Panc1 (cell line): ENCODE results near the gene FGF14.

Experiments
- POLR2AphosphoS5 ChIP-seq: IDR thresholded peaks from 2 replicates; pipeline ENCODE4 v1.6.1; 2012; ENCODE audit warnings: mild to moderate bottlenecking, low read depth, low read length, moderate library complexity
- REST ChIP-seq, 2 experiments: IDR thresholded peaks; 2 replicates each; pipeline ENCODE4 v1.6.1; 2011 to 2012; ENCODE audit warnings: low read depth in 2 of 2, control low read depth in 1 of 2, low read length in 1 of 2, mild to moderate bottlenecking in 1 of 2, moderate library complexity in 1 of 2; ENCODE audit not compliant: insufficient read depth in 1 of 2
- SIN3A ChIP-seq: IDR thresholded peaks from 2 replicates; pipeline ENCODE4 v1.6.1; 2012; ENCODE audit warnings: low read depth, mild to moderate bottlenecking, low read length, moderate library complexity, borderline replicate concordance; ENCODE audit not compliant: insufficient read depth
- TF ChIP-seq, protein P1 (sequence below): fragments of 450-650 bp; IDR thresholded peaks from 2 replicates; pipeline ENCODE4 v1.5.1; 2017; ENCODE audit warnings: mild to moderate bottlenecking

DNA sequence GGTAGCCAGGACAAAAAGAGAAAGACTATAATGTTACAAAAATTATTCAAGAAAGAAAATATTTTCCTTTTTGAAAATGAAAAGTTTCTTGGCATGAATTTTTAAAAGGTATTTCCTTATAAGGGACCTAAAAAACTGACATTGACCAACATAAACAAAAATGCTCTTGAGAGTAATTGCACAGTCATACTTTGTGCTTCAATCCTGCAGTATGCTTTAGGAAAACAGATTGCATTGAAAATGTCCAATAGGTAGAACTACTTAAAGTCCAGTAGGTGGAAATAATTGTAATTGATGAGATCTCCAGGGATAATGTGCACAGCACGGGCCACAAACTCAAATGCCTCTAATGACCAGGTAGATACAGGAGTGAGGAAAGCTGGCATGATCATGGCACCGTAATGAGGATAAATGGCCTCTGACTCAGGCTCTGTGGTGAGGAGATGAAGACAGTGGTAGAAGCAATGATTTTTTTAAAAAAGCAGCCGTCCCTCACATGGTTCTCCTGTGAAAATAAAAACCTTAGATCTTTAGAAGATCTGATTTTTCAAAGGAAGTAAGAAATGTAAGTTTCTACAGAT lies 671.3 kb downstream of the FGF14 start:
- TF ChIP-seq POLR2AphosphoS5 (no peak), REST (IDR thresholded peaks at IDR 0.05; ENCODE audit: insufficient read depth in 1 of 2, low read depth in 2 of 2, low read length in 1 of 2) (no peak), SIN3A (no peak)
- TF ChIP-seq, protein P1, sequence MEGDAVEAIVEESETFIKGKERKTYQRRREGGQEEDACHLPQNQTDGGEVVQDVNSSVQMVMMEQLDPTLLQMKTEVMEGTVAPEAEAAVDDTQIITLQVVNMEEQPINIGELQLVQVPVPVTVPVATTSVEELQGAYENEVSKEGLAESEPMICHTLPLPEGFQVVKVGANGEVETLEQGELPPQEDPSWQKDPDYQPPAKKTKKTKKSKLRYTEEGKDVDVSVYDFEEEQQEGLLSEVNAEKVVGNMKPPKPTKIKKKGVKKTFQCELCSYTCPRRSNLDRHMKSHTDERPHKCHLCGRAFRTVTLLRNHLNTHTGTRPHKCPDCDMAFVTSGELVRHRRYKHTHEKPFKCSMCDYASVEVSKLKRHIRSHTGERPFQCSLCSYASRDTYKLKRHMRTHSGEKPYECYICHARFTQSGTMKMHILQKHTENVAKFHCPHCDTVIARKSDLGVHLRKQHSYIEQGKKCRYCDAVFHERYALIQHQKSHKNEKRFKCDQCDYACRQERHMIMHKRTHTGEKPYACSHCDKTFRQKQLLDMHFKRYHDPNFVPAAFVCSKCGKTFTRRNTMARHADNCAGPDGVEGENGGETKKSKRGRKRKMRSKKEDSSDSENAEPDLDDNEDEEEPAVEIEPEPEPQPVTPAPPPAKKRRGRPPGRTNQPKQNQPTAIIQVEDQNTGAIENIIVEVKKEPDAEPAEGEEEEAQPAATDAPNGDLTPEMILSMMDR: no peak
